Upper lobe of left lung (tissue), 4 donors: ENCODE data around the gene SLN.

Source experiments
- EP300 ChIP-seq, 4 donors: sonication (generic); formaldehyde crosslinking; IDR thresholded peaks; one replicate each; pipeline ENCODE4 v1.5.1; 2017; ENCODE audit warnings: antibody characterized with exemption in 4 of 4, control low read depth in 2 of 4
- POLR2A ChIP-seq, 4 donors: fragments of 450-650 bp; IDR thresholded peaks; one replicate each; pipeline ENCODE4 v1.5.1; 2016 to 2017; ENCODE audit warnings: antibody characterized with exemption in 4 of 4, mild to moderate bottlenecking in 2 of 4
- TF ChIP-seq, protein P1 (sequence below), 6 experiments: fragments of 450-650 bp in 4 of 6; fragments of 200-600 bp in 2 of 6; sonication (generic) in 2 of 6; IDR thresholded peaks; one replicate each; pipeline ENCODE4 v1.5.1; 2016 to 2019; ENCODE audit warnings: antibody characterized with exemption in 6 of 6

DNA sequence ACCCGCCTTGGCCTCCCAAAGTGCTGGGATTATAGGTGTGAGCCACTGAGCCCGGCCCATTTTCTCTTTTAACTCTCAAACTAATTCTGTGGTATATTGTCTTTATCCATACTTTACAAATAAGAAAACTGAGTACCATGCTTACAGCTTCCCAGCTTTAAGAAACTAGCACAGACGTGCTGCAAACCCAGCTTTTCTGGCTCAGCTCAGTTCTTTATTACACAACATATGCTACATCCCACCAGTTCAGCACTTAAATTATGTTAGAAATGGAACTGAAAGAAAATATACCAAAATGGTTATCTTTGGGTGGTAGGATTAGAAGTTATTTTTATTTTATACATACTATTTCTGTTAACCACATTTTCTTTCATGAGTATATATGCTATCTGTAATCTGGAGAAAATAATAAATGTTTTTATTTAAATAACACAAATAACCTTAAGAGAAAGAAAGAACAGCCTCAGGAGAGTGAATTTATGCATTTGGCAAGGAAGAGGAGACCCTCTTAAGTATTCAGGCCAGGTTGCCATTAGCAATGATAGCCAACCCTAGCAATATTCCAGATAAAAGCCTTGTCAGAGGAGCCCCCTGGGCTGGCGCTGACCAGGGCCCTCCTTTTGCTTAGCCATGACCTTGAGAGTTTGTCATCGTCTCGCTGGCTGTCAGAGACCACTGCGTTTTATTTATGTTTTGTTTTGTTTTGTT is 33.8 kb downstream of the SLN start:
- TF ChIP-seq, protein P1, sequence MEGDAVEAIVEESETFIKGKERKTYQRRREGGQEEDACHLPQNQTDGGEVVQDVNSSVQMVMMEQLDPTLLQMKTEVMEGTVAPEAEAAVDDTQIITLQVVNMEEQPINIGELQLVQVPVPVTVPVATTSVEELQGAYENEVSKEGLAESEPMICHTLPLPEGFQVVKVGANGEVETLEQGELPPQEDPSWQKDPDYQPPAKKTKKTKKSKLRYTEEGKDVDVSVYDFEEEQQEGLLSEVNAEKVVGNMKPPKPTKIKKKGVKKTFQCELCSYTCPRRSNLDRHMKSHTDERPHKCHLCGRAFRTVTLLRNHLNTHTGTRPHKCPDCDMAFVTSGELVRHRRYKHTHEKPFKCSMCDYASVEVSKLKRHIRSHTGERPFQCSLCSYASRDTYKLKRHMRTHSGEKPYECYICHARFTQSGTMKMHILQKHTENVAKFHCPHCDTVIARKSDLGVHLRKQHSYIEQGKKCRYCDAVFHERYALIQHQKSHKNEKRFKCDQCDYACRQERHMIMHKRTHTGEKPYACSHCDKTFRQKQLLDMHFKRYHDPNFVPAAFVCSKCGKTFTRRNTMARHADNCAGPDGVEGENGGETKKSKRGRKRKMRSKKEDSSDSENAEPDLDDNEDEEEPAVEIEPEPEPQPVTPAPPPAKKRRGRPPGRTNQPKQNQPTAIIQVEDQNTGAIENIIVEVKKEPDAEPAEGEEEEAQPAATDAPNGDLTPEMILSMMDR (IDR thresholded peaks at IDR 0.05) = no peak
- TF ChIP-seq EP300 (IDR thresholded peaks at IDR 0.05) (no peak), POLR2A (IDR thresholded peaks at IDR 0.05) (no peak)
